Esophagus squamous epithelium (tissue), 4 donors: ENCODE data around the gene TNNC2.

Source experiments
- POLR2A ChIP-seq, 4 donors: fragments of 450-650 bp; IDR thresholded peaks; one replicate each; pipeline ENCODE4 v1.6.1; 2017; ENCODE audit warnings: antibody characterized with exemption in 4 of 4, mild to moderate bottlenecking in 4 of 4, moderate library complexity in 3 of 4
- TF ChIP-seq, protein P1 (sequence below), 6 experiments: fragments of 450-650 bp in 4 of 6; fragments of 200-600 bp in 2 of 6; sonication (generic) in 2 of 6; IDR thresholded peaks; one replicate each; pipeline ENCODE4 v1.5.1; 2016 to 2019; ENCODE audit warnings: antibody characterized with exemption in 6 of 6, mild to moderate bottlenecking in 4 of 6, moderate library complexity in 4 of 6

- TF ChIP-seq, protein P1, sequence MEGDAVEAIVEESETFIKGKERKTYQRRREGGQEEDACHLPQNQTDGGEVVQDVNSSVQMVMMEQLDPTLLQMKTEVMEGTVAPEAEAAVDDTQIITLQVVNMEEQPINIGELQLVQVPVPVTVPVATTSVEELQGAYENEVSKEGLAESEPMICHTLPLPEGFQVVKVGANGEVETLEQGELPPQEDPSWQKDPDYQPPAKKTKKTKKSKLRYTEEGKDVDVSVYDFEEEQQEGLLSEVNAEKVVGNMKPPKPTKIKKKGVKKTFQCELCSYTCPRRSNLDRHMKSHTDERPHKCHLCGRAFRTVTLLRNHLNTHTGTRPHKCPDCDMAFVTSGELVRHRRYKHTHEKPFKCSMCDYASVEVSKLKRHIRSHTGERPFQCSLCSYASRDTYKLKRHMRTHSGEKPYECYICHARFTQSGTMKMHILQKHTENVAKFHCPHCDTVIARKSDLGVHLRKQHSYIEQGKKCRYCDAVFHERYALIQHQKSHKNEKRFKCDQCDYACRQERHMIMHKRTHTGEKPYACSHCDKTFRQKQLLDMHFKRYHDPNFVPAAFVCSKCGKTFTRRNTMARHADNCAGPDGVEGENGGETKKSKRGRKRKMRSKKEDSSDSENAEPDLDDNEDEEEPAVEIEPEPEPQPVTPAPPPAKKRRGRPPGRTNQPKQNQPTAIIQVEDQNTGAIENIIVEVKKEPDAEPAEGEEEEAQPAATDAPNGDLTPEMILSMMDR (IDR thresholded peaks at IDR 0.05): no peak
- no peak for TF ChIP-seq POLR2A (IDR thresholded peaks at IDR 0.05)
Observed at GRCh38 chr20:45827712-45828111, 600 bp upstream of the TNNC2 start.
